GM23338 (cell line): Measurements from ENCODE around the gene DENND4B. TPM values are rescaled to one million over a fixed set of nuclear protein-coding genes. Genes with fewer than 3 reads are reported as not detected.

Experiments
- ATAC-seq: fragments of 200-7000 bp; cut with Tn5 transposase; 3 replicates; pipeline ENCODE4 v1.9.1; 2020
- DNase-seq: peaks from one replicate; pipeline ENCODE4 v3.0.0-alpha.2; 2015; ENCODE audit warnings: low spot score
- H2AFZ ChIP-seq: fragments of 200-600 bp; sonication (generic); 2 replicates; pipeline ENCODE4 v1.8.0; 2016; ENCODE audit warnings: antibody characterized with exemption, mild to moderate bottlenecking, moderate library complexity
- H3F3A ChIP-seq: fragments of 200-600 bp; sonication (generic); replicated peaks from 2 replicates; pipeline ENCODE4 v1.8.0; 2017; ENCODE audit warnings: antibody characterized with exemption, mixed run types, low read depth
- H3K27ac ChIP-seq: fragments of 200-600 bp; sonication (generic); 2 replicates; pipeline ENCODE4 v1.6.1; 2016; ENCODE audit warnings: low read depth
- H3K27me3 ChIP-seq: fragments of 200-600 bp; sonication (generic); 2 replicates; pipeline ENCODE4 v1.8.0; 2016; ENCODE audit warnings: mild to moderate bottlenecking, mixed run types, moderate library complexity; ENCODE audit not compliant: insufficient read depth
- H3K36me3 ChIP-seq: fragments of 200-600 bp; sonication (generic); 2 replicates; pipeline ENCODE4 v1.8.0; 2016; ENCODE audit warnings: mild to moderate bottlenecking; ENCODE audit not compliant: insufficient read depth
- H3K4me1 ChIP-seq: fragments of 200-600 bp; sonication (generic); 2 replicates; pipeline ENCODE4 v1.8.0; 2016; ENCODE audit warnings: mild to moderate bottlenecking, moderate library complexity; ENCODE audit not compliant: insufficient read depth
- H3K4me2 ChIP-seq: fragments of 200-600 bp; sonication (generic); 2 replicates; pipeline ENCODE4 v1.7.1; 2017; ENCODE audit warnings: mixed run types
- H3K4me3 ChIP-seq: fragments of 200-600 bp; sonication (generic); 2 replicates; pipeline ENCODE4 v1.6.1; 2016; ENCODE audit warnings: mixed run types
- H3K79me2 ChIP-seq: fragments of 200-600 bp; sonication (generic); replicated peaks from 2 replicates; pipeline ENCODE4 v1.8.0; 2017; ENCODE audit warnings: mild to moderate bottlenecking; ENCODE audit not compliant: insufficient read depth
- H3K9me2 ChIP-seq: fragments of 200-600 bp; sonication (generic); 2 replicates; pipeline ENCODE4 v1.8.0; 2017; ENCODE audit not compliant: insufficient read depth
- H4K20me1 ChIP-seq: fragments of 200-600 bp; sonication (generic); replicated peaks from 2 replicates; pipeline ENCODE4 v1.8.0; 2017; ENCODE audit warnings: mild to moderate bottlenecking; ENCODE audit not compliant: insufficient read depth
- H3K27ac Mint-ChIP-seq: 2 replicates; pipeline ENCODE4 v1.8.0; 2020; ENCODE audit warnings: inconsistent platforms, mild to moderate bottlenecking, moderate library complexity, mixed read lengths
- H3K27me3 Mint-ChIP-seq: 3 replicates; pipeline ENCODE4 v1.8.0; 2022; ENCODE audit warnings: low read depth, mild to moderate bottlenecking, moderate library complexity, mixed read lengths, inconsistent platforms; ENCODE audit not compliant: insufficient read depth, poor library complexity
- H3K36me3 Mint-ChIP-seq: 3 replicates; pipeline ENCODE4 v1.8.0; 2021; ENCODE audit warnings: low read depth, mild to moderate bottlenecking, inconsistent platforms, moderate library complexity, mixed read lengths
- H3K4me1 Mint-ChIP-seq: 3 replicates; pipeline ENCODE4 v1.8.0; 2020; ENCODE audit warnings: mild to moderate bottlenecking, inconsistent platforms, mixed read lengths
- H3K4me3 Mint-ChIP-seq: 3 replicates; pipeline ENCODE4 v1.8.0; 2021; ENCODE audit warnings: moderate library complexity, mild to moderate bottlenecking, inconsistent platforms, mixed read lengths
- H3K9me3 Mint-ChIP-seq: 3 replicates; pipeline ENCODE4 v1.8.0; 2020; ENCODE audit warnings: moderate library complexity, mild to moderate bottlenecking, inconsistent platforms, mixed read lengths
- CREB1 ChIP-seq: fragments of 250-450 bp; sonication (Bioruptor Pico); IDR thresholded peaks from 2 replicates; pipeline ENCODE4 v1.5.0; 2020; ENCODE audit warnings: low read depth, mild to moderate bottlenecking, moderate library complexity
- EZH2phosphoT487 ChIP-seq: fragments of 200-600 bp; sonication (generic); IDR thresholded peaks from one replicate; pipeline ENCODE4 v1.8.1; 2018; ENCODE audit warnings: antibody characterized with exemption; ENCODE audit not compliant: unreplicated experiment
- STAT1 ChIP-seq: IDR thresholded peaks from one replicate; pipeline ENCODE4 v1.6.1; 2016; ENCODE audit warnings: antibody characterized with exemption; ENCODE audit not compliant: unreplicated experiment
- ZNF331 ChIP-seq: fragments of 250-450 bp; sonication (Bioruptor Pico); IDR thresholded peaks from 2 replicates; pipeline ENCODE4 v1.5.0; 2020; ENCODE audit warnings: low read depth, mild to moderate bottlenecking, moderate library complexity
- polyA plus RNA-seq: library from polyadenylated mRNA; unstranded; fragments of >200 nt; fragmentation: Nextera tagmentation; extraction: Ambion mirVana; gene quantifications from 2 replicates; pipeline ENCODE4 v1.2.1, GENCODE V29; 2016
- total RNA-seq: library from RNA; depleted of rRNA; stranded (reverse); fragments of >200 nt; shearing (Covaris generic); gene quantifications from 2 replicates; pipeline ENCODE4 v1.2.3, GENCODE V29; 2014
- TF ChIP-seq, protein P1 (sequence below): IDR thresholded peaks from 2 replicates; pipeline ENCODE4 v1.6.1; 2016; ENCODE audit warnings: antibody characterized with exemption
- TF ChIP-seq, protein P2 (sequence below), 2 experiments: fragments of 200-600 bp in 1 of 2; sonication (generic) in 1 of 2; conservative IDR thresholded peaks; 2 replicates each; pipeline versions ENCODE4 v1.5.1 to v1.6.1; 2016 to 2017; ENCODE audit warnings: antibody characterized with exemption in 2 of 2, low read depth in 2 of 2, mild to moderate bottlenecking in 2 of 2, moderate library complexity in 1 of 2

DENND4B gene
- total and polyA plus RNA-seq, 2 experiments from 2014 or later = 29.4 to 57.0 TPM

DNA sequence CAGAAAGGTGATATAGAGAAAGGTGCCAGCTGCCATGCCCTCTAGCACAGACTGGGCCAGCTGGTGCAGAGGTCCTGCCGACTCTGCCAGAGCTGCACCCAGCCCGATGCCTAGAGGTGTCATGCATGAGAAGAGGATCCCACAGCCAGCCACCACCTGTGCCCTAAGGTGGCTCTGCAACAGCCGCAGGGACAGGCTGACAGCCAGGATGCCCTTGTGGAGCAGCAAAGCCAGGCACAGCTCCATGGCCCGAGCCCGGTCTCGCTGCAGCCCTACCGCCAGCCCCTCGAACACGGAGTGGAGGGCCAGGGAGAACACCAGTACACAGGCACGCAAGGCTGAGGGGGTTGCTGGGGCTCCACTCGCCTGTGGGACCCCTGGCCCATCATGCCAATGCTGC is 13.7 kb upstream of the DENND4B start:
- Mint-ChIP-seq H3K4me3 (no peak overlapping the region; the same call in none of the 3 replicates), H3K36me3 (peaks cover 39% of the 10 kb centered on the region), H3K4me1 (peaks cover 48% of the 10 kb centered on the region), H3K9me3 (peaks cover 3% of the 10 kb centered on the region; the same call in 2 of the 3 replicates), H3K27me3 (peaks cover 26% of the 10 kb centered on the region), H3K27ac (no peak overlapping the region)
- Histone ChIP-seq H3K9me2 (no peaks in the 10 kb centered on the region), H4K20me1 (peaks cover 10% of the 10 kb centered on the region), H3F3A (peaks cover 40% of the 10 kb centered on the region), H3K27ac (peak overlapping the region; percentile 67; the same call in 1 of the 2 replicates), H3K4me1 (peaks cover 38% of the 10 kb centered on the region), H3K36me3 (peaks cover 14% of the 10 kb centered on the region), H3K79me2 (peaks cover 65% of the 10 kb centered on the region), H3K4me3 (no peak overlapping the region), H3K4me2 (no peak overlapping the region), H2AFZ (no peak overlapping the region), H3K27me3 (no peaks in the 10 kb centered on the region)
- ATAC-seq (no peak), DNase-seq (no peak)
- no peak for TF ChIP-seq CREB1 (CRISPR knock-in tag)

DNA sequence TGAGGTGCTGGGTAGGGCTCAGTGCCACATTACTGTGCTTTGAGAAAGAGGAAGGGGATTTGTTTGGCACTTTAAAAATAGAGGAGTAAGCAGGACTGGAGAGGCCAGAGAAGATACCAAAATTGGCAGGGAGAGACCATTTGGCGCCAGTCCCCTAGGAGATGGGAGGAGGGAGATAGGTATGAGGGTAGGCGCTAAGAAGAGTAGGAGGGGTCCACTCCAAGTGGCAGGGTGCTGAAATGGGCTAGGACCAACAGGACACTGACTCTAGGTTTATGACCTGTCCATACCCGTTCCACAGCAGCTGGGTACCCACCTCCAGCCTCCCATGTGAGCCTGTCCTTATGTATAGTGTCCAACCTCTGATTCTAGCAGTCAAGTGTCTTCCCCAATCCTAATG is 12.9 kb upstream of the DENND4B start:
- H3K4me3 Mint-ChIP-seq = peak overlapping the region; percentile 99; the same call in 2 of the 3 replicates
- Histone ChIP-seq H3K79me2 (peaks cover 65% of the 10 kb centered on the region), H3F3A (peaks cover 37% of the 10 kb centered on the region), H3K36me3 (peaks cover 14% of the 10 kb centered on the region), H3K9me2 (no peaks in the 10 kb centered on the region), H3K4me2 (peak overlapping the region; percentile 19; the same call in 1 of the 2 replicates), H4K20me1 (peaks cover 18% of the 10 kb centered on the region), H3K4me3 (peak overlapping the region; percentile 31; the same call in 1 of the 2 replicates), H3K4me1 (peaks cover 31% of the 10 kb centered on the region), H2AFZ (no peak overlapping the region), H3K27me3 (no peaks in the 10 kb centered on the region), H3K27ac (peak overlapping the region; percentile 67)
- ATAC-seq (no peak), DNase-seq (peak; percentile 19)
- H3K4me1 Mint-ChIP-seq = peaks cover 44% of the 10 kb centered on the region
- TF ChIP-seq EZH2phosphoT487 = no peak
- TF ChIP-seq, protein P1, sequence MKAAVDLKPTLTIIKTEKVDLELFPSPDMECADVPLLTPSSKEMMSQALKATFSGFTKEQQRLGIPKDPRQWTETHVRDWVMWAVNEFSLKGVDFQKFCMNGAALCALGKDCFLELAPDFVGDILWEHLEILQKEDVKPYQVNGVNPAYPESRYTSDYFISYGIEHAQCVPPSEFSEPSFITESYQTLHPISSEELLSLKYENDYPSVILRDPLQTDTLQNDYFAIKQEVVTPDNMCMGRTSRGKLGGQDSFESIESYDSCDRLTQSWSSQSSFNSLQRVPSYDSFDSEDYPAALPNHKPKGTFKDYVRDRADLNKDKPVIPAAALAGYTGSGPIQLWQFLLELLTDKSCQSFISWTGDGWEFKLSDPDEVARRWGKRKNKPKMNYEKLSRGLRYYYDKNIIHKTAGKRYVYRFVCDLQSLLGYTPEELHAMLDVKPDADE = no peak
- TF ChIP-seq CREB1 (CRISPR knock-in tag) = no peak
- no peak for TF ChIP-seq ZNF331 (CRISPR knock-in tag)
- peaks cover 36% of the 10 kb centered on the region for H3K36me3 Mint-ChIP-seq
- H3K27ac Mint-ChIP-seq = peak overlapping the region; percentile 63; the same call in 1 of the 2 replicates
- peaks cover 26% of the 10 kb centered on the region for H3K27me3 Mint-ChIP-seq
- peaks cover 3% of the 10 kb centered on the region; the same call in 2 of the 3 replicates for H3K9me3 Mint-ChIP-seq

DNA sequence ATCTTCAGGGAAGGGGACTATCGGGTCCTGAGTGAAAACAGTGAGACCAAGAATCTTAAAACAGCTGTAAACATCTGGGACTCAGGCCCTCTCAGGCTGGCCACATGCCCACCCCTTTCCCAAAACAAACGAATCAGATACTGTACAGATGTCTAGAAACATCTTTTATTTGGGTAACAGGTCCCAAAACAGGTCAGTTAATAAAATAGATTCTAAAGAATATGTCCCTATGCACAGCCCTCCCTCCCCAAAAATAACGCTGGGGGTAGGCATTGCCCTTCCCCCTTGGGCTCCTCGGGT is 12.4 kb upstream of the DENND4B start:
- peaks cover 3% of the 10 kb centered on the region; the same call in 2 of the 3 replicates for H3K9me3 Mint-ChIP-seq
- H3K9me2 ChIP-seq = no peaks in the 10 kb centered on the region
- H3K27ac ChIP-seq = peak overlapping the region; percentile 67
- peaks cover 14% of the 10 kb centered on the region for H3K36me3 ChIP-seq
- peaks cover 44% of the 10 kb centered on the region for H3K4me1 Mint-ChIP-seq
- peaks cover 28% of the 10 kb centered on the region for H3K27me3 Mint-ChIP-seq
- peaks cover 68% of the 10 kb centered on the region for H3K79me2 ChIP-seq
- no peaks in the 10 kb centered on the region for H3K27me3 ChIP-seq
- H3K36me3 Mint-ChIP-seq = peaks cover 37% of the 10 kb centered on the region
- peak overlapping the region; percentile 19 for H3K4me2 ChIP-seq
- peak overlapping the region; percentile 31 for H3K4me3 ChIP-seq
- peak overlapping the region; percentile 63 for H3K27ac Mint-ChIP-seq
- H3F3A ChIP-seq = peaks cover 33% of the 10 kb centered on the region
- DNase-seq (no peak), ATAC-seq (no peak)
- no peak overlapping the region for H2AFZ ChIP-seq
- TF ChIP-seq, protein P2, sequence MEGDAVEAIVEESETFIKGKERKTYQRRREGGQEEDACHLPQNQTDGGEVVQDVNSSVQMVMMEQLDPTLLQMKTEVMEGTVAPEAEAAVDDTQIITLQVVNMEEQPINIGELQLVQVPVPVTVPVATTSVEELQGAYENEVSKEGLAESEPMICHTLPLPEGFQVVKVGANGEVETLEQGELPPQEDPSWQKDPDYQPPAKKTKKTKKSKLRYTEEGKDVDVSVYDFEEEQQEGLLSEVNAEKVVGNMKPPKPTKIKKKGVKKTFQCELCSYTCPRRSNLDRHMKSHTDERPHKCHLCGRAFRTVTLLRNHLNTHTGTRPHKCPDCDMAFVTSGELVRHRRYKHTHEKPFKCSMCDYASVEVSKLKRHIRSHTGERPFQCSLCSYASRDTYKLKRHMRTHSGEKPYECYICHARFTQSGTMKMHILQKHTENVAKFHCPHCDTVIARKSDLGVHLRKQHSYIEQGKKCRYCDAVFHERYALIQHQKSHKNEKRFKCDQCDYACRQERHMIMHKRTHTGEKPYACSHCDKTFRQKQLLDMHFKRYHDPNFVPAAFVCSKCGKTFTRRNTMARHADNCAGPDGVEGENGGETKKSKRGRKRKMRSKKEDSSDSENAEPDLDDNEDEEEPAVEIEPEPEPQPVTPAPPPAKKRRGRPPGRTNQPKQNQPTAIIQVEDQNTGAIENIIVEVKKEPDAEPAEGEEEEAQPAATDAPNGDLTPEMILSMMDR (conservative IDR thresholded peaks at IDR 0.05; ENCODE audit: low read depth in 2 of 2) = no peak
- no peak for TF ChIP-seq STAT1
- peak overlapping the region; percentile 99 for H3K4me3 Mint-ChIP-seq
- peaks cover 23% of the 10 kb centered on the region for H4K20me1 ChIP-seq
- peaks cover 29% of the 10 kb centered on the region for H3K4me1 ChIP-seq
